ACC112 (cell line): ENCODE data around the gene ACSF2.

Experiments
- H2AFZ ChIP-seq: fragments of 200-600 bp; sonication (generic); one replicate; pipeline ENCODE4 v1.6.0; 2017; ENCODE audit warnings: antibody characterized with exemption, low read length; ENCODE audit not compliant: unreplicated experiment
- H3K27ac ChIP-seq: fragments of 200-600 bp; sonication (generic); 2 replicates; pipeline ENCODE4 v1.5.1; 2014; ENCODE audit warnings: low read depth, mild to moderate bottlenecking, antibody characterized with exemption, low read length, moderate library complexity
- H3K27me3 ChIP-seq: fragments of 200-600 bp; sonication (generic); 2 replicates; pipeline ENCODE4 v1.6.1; 2014; ENCODE audit warnings: mild to moderate bottlenecking, antibody characterized with exemption, low read length, moderate library complexity, mixed read lengths; ENCODE audit not compliant: insufficient read depth
- H3K36me3 ChIP-seq: fragments of 200-600 bp; sonication (generic); 2 replicates; pipeline ENCODE4 v1.6.1; 2016; ENCODE audit warnings: mild to moderate bottlenecking, antibody characterized with exemption, low read length, moderate library complexity, mixed read lengths; ENCODE audit not compliant: insufficient read depth
- H3K4me1 ChIP-seq: fragments of 200-600 bp; sonication (generic); one replicate; pipeline ENCODE4 v1.6.1; 2016; ENCODE audit warnings: low read length, mixed read lengths; ENCODE audit not compliant: insufficient read depth, unreplicated experiment, control insufficient read depth
- H3K4me3 ChIP-seq: fragments of 200-600 bp; sonication (generic); 2 replicates; pipeline ENCODE4 v1.5.1; 2014; ENCODE audit warnings: mild to moderate bottlenecking, low read depth, low read length
- H3K79me2 ChIP-seq: fragments of 200-600 bp; sonication (generic); one replicate; pipeline ENCODE4 v1.6.0; 2016; ENCODE audit warnings: low read length; ENCODE audit not compliant: control insufficient read depth, unreplicated experiment, insufficient read depth

Gene ACSF2

GRCh38 chr17:50457621-50458020 is 31.6 kb downstream of the ACSF2 start:
- Histone ChIP-seq H2AFZ (no peak overlapping the region), H3K27me3 (no peaks in the 10 kb centered on the region), H3K79me2 (peaks cover 3% of the 10 kb centered on the region), H3K4me1 (peaks cover 17% of the 10 kb centered on the region), H3K36me3 (no peaks in the 10 kb centered on the region), H3K4me3 (no peak overlapping the region), H3K27ac (no peak overlapping the region)

- no peak overlapping the region for H2AFZ ChIP-seq
- peaks cover 17% of the 10 kb centered on the region for H3K4me1 ChIP-seq
- H3K79me2 ChIP-seq: no peaks in the 10 kb centered on the region
- H3K4me3 ChIP-seq: no peak overlapping the region
- H3K36me3 ChIP-seq: no peaks in the 10 kb centered on the region
- no peak overlapping the region for H3K27ac ChIP-seq
- H3K27me3 ChIP-seq: no peaks in the 10 kb centered on the region
Measured at GRCh38 chr17:50458270-50458669, 32.3 kb downstream of the ACSF2 start.

DNA sequence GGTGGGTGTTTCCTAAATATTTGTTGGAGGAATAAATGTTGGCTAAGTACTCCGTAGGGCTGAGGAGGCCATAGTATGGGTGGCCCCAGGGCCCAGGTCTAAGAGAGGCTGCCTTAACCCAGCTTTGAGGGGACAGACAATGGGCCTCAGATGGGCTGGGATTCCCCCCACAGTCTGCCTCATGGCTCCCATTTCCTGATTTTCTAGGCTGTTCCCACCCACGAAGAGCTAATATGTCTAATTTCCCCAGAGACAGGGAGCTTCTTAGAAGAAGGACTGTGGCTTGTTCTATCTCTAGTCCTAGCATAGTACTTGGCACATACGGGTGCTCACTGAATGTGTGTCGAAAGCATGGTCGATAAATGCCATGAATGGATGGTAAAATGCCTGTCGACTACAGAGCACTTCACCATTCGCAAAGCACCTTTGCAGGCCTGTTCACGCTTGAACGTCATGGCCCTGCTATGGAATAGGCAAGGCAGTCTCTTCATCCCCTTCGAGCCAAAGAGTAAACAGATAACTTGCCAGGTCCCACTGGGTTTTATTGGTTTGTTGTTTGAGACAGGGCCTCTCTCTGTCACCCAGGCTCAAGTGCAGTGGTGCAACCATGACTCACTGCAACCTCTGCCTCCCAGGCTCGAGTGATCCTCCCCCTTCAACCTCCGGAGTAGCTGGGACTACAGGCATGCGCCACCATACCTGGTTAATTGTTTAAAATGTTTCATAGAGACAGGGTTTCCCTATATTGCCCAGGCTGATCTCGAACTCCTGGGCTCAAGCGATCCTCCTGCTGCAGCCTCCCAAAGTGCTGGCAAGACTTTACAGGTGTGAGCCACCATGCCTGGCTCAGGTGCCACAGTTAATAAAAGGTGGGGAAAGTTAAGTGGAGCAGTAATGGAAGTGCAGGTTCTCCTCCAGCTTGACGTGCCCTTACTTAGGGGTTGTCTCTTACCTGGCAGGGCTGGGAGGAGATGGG is 33.0 kb downstream of the ACSF2 start:
- Histone ChIP-seq H3K27ac (no peak overlapping the region), H2AFZ (no peak overlapping the region), H3K36me3 (no peaks in the 10 kb centered on the region), H3K79me2 (no peaks in the 10 kb centered on the region), H3K4me1 (peaks cover 17% of the 10 kb centered on the region), H3K27me3 (no peaks in the 10 kb centered on the region), H3K4me3 (no peak overlapping the region)

GRCh38 chr17:50459756-50460155 is 33.7 kb downstream of the ACSF2 start:
- no peak overlapping the region for H3K4me3 ChIP-seq
- no peaks in the 10 kb centered on the region for H3K79me2 ChIP-seq
- H3K36me3 ChIP-seq: no peaks in the 10 kb centered on the region

DNA sequence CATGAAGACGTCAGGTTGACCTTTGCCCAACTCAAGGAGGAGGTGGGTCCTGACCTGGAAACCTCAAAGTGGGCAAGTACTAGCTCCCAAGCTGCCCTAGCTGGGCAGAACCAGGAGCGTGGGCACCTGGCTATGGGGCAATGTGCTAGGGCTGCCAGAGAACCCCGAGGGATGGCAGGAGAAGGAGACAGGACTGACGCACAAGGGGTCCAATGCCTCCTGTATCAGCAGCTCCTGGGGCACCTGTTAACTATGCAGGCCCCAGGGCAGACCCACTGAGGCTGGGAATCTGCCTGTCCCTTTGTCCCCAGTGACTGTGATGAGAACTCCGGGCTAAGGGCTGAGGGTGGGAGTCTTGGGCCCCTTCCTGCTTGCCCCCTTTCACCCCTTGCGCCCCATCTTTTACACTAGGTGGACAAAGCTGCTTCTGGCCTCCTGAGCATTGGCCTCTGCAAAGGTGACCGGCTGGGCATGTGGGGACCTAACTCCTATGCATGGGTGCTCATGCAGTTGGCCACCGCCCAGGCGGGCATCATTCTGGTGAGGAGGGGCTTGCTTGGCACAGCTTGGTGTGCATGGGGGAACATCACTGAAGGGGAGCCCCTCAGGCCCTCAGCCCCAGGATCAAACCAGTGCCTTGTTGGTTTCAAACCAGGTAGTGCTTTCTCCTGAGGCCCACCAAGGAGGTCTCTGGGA is 35.0 kb downstream of the ACSF2 start:
- no peak overlapping the region for H3K4me3 ChIP-seq
- no peaks in the 10 kb centered on the region for H3K36me3 ChIP-seq
- H3K27ac ChIP-seq: no peak overlapping the region
- no peak overlapping the region for H2AFZ ChIP-seq
- H3K4me1 ChIP-seq: peaks cover 17% of the 10 kb centered on the region
- H3K27me3 ChIP-seq: no peaks in the 10 kb centered on the region
- H3K79me2 ChIP-seq: no peaks in the 10 kb centered on the region

More at GRCh38 chr17:50459756-50460155, 33.7 kb downstream of the ACSF2 start:
- H3K27me3 ChIP-seq: no peaks in the 10 kb centered on the region
- no peak overlapping the region for H2AFZ ChIP-seq
- no peak overlapping the region for H3K27ac ChIP-seq
- peaks cover 17% of the 10 kb centered on the region for H3K4me1 ChIP-seq

DNA sequence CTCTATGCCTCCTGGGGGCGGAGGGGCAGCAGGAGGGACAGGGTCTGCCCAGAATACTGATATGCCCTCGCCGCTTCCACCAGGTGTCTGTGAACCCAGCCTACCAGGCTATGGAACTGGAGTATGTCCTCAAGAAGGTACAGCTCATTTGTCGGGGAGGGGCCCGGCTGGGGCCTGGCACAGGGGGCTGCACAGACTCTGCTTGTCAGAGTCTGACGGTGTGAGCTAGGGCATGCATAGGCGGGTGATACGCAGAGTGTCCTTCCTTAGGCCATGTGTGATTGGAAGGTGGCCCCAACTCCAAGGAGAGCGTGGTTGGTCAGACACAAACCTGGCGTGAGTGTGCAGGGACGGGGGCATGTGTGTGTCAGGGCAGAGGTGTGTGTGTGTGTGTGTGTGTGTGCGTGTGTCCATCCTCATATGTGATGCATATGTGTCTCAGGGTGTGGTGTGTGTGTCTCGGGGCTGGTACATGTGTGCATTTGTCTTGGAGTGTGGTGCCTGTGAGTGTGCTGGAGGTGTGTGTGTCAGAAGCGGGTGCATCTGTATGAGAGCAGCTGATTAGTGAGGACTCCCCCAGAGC is 35.6 kb downstream of the ACSF2 start:
- no peaks in the 10 kb centered on the region for H3K79me2 ChIP-seq
- no peak overlapping the region for H2AFZ ChIP-seq
- peaks cover 17% of the 10 kb centered on the region for H3K4me1 ChIP-seq
- no peak overlapping the region for H3K4me3 ChIP-seq
- H3K27ac ChIP-seq: no peak overlapping the region
- no peaks in the 10 kb centered on the region for H3K27me3 ChIP-seq
- no peaks in the 10 kb centered on the region for H3K36me3 ChIP-seq

DNA sequence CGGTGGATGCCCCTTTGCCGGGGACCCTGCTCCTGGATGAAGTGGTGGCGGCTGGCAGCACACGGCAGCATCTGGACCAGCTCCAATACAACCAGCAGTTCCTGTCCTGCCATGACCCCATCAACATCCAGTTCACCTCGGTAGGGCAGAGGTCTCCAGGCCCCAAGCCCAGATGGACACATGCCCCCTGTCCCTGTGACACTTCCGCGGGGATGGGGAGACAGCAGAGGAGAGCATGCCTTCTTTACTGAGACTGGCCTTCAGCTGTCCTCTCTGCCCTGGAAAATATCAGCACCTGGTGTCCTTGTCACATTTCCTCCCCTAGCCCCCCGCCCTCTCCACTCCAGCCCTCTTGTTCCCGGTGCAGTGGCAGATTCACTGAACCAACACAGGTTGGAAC is 36.4 kb downstream of the ACSF2 start:
- Histone ChIP-seq H3K27me3 (peaks cover 1% of the 10 kb centered on the region; the same call in 1 of the 2 replicates), H3K36me3 (no peaks in the 10 kb centered on the region), H3K27ac (no peak overlapping the region), H3K4me1 (peaks cover 17% of the 10 kb centered on the region), H2AFZ (no peak overlapping the region), H3K79me2 (no peaks in the 10 kb centered on the region), H3K4me3 (no peak overlapping the region)

GRCh38 chr17:50464121-50464520 is 38.1 kb downstream of the ACSF2 start:
- Histone ChIP-seq H3K79me2 (no peaks in the 10 kb centered on the region), H3K4me3 (no peak overlapping the region), H3K27me3 (peaks cover 18% of the 10 kb centered on the region), H3K4me1 (peaks cover 5% of the 10 kb centered on the region), H2AFZ (no peak overlapping the region), H3K36me3 (no peaks in the 10 kb centered on the region), H3K27ac (no peak overlapping the region)

DNA sequence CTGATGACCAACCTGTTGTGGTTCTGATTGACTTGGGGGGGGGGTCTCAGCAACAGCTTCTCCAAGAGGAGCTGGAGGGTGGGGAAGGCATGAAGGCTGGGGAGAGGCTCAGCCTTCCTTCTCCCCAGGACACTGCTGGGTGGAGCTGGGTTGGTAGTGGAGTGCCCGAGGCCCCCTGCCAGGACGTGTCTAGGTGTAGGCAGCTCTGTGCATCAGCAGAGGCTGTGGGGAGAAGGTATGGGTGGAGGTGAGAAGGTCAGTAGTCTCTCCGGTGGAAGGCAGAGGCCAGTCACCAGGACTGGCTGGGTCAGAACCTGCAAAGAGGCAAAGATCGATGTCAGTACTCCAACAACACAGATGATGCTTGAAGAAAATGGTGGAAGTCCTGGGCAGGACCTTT is 38.7 kb downstream of the ACSF2 start:
- H3K36me3 ChIP-seq: no peaks in the 10 kb centered on the region
- H3K4me1 ChIP-seq: no peaks in the 10 kb centered on the region
- peaks cover 21% of the 10 kb centered on the region for H3K27me3 ChIP-seq
- H3K79me2 ChIP-seq: no peaks in the 10 kb centered on the region
- no peak overlapping the region for H3K4me3 ChIP-seq
- no peak overlapping the region for H2AFZ ChIP-seq
- H3K27ac ChIP-seq: no peak overlapping the region

- H3K4me1 ChIP-seq: no peaks in the 10 kb centered on the region
- H3K27me3 ChIP-seq: peaks cover 21% of the 10 kb centered on the region
- no peaks in the 10 kb centered on the region for H3K36me3 ChIP-seq
- no peak overlapping the region for H3K4me3 ChIP-seq
- H3K79me2 ChIP-seq: no peaks in the 10 kb centered on the region
- no peak overlapping the region for H3K27ac ChIP-seq
- no peak overlapping the region for H2AFZ ChIP-seq
Measured at GRCh38 chr17:50465171-50465570, 39.2 kb downstream of the ACSF2 start.
